Measurements from ENCODE around the gene DOLPP1.

DNA sequence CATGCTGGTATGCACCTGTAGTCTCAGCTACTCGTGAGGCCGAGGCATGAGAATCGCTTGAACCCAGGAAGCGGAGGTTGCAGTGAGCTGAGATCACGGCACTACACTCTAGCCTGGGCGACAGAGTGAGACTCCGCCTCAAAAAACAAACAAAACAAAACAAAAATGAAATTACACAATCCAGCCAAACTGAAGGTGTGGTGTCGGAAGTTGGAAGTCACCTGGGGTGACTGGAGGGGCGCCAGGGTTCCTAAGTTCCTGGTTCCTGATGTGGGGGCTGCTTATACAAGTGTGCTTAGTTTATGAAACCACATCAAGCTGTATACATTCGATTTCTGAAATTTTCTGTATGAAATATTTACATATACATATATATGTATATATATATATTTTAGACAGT is 3.7 kb upstream of the DOLPP1 start:
- TF ChIP-seq, protein P1, sequence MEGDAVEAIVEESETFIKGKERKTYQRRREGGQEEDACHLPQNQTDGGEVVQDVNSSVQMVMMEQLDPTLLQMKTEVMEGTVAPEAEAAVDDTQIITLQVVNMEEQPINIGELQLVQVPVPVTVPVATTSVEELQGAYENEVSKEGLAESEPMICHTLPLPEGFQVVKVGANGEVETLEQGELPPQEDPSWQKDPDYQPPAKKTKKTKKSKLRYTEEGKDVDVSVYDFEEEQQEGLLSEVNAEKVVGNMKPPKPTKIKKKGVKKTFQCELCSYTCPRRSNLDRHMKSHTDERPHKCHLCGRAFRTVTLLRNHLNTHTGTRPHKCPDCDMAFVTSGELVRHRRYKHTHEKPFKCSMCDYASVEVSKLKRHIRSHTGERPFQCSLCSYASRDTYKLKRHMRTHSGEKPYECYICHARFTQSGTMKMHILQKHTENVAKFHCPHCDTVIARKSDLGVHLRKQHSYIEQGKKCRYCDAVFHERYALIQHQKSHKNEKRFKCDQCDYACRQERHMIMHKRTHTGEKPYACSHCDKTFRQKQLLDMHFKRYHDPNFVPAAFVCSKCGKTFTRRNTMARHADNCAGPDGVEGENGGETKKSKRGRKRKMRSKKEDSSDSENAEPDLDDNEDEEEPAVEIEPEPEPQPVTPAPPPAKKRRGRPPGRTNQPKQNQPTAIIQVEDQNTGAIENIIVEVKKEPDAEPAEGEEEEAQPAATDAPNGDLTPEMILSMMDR (conservative IDR thresholded peaks at IDR 0.05; ENCODE audit: low read depth, low read length): no peak
- TF ChIP-seq EZH2 (IDR thresholded peaks at IDR 0.05; ENCODE audit: low read length, unreplicated experiment) (no peak), EZH2phosphoT487 (IDR thresholded peaks at IDR 0.05; ENCODE audit: borderline replicate concordance, low read length) (no peak)

All from PC-3 (cell line).